Neural progenitor cell (in vitro differentiated cells): ENCODE data around the gene BICRAL. TPM values are rescaled to one million over a fixed set of nuclear protein-coding genes. Genes with fewer than 3 reads are reported as not detected.
A peak's percentile ranks its signal among the peaks of the same experiment; 100 is the strongest.

Experiments
- DNase-seq: peaks from one replicate; pipeline ENCODE4 v3.0.0-alpha.2; 2016; ENCODE audit warnings: low spot score
- H2AFZ ChIP-seq: fragments of 200-600 bp; sonication (generic); replicated peaks from 2 replicates; pipeline ENCODE4 v1.6.1; 2016; ENCODE audit warnings: antibody characterized with exemption
- H3F3A ChIP-seq: fragments of 200-600 bp; sonication (generic); 2 replicates; pipeline ENCODE4 v1.6.1; 2016; ENCODE audit warnings: antibody characterized with exemption, low read depth
- H3K27ac ChIP-seq: fragments of 200-600 bp; sonication (generic); 2 replicates; pipeline ENCODE4 v1.5.1; 2016; ENCODE audit warnings: mild to moderate bottlenecking
- H3K27me3 ChIP-seq: fragments of 200-600 bp; sonication (generic); 2 replicates; pipeline ENCODE4 v1.6.1; 2016; ENCODE audit warnings: mild to moderate bottlenecking, moderate library complexity
- H3K36me3 ChIP-seq: fragments of 200-600 bp; sonication (generic); 2 replicates; pipeline ENCODE4 v1.5.1; 2016
- H3K4me1 ChIP-seq: fragments of 200-600 bp; sonication (generic); 2 replicates; pipeline ENCODE4 v1.6.1; 2016; ENCODE audit warnings: mixed run types
- H3K4me2 ChIP-seq: fragments of 200-600 bp; sonication (generic); 2 replicates; pipeline ENCODE4 v1.6.1; 2016
- H3K4me3 ChIP-seq: fragments of 200-600 bp; sonication (generic); 2 replicates; pipeline ENCODE4 v1.5.1; 2016
- H3K79me2 ChIP-seq: fragments of 200-600 bp; sonication (generic); 2 replicates; pipeline ENCODE4 v1.6.1; 2016; ENCODE audit warnings: low read depth
- H3K9ac ChIP-seq: fragments of 200-600 bp; sonication (generic); 2 replicates; pipeline ENCODE4 v1.6.1; 2016
- H3K9me3 ChIP-seq: fragments of 200-600 bp; sonication (generic); 2 replicates; pipeline ENCODE4 v1.5.1; 2016; ENCODE audit warnings: low read depth
- H4K20me1 ChIP-seq: fragments of 200-600 bp; sonication (generic); 2 replicates; pipeline ENCODE4 v1.6.1; 2016; ENCODE audit warnings: low read depth
- H3K27ac Mint-ChIP-seq: 3 replicates; pipeline ENCODE4 v1.8.0; 2021; ENCODE audit warnings: mixed read lengths
- H3K27me3 Mint-ChIP-seq: 2 replicates; pipeline ENCODE4 v1.8.0; 2022; ENCODE audit warnings: low read depth, mild to moderate bottlenecking, inconsistent platforms, moderate library complexity, mixed read lengths; ENCODE audit not compliant: insufficient read depth
- H3K36me3 Mint-ChIP-seq: 3 replicates; pipeline ENCODE4 v1.8.0; 2021; ENCODE audit warnings: mixed read lengths
- H3K4me1 Mint-ChIP-seq: 3 replicates; pipeline ENCODE4 v1.8.0; 2021; ENCODE audit warnings: mixed read lengths
- H3K4me3 Mint-ChIP-seq: 3 replicates; pipeline ENCODE4 v1.8.0; 2021; ENCODE audit warnings: mild to moderate bottlenecking, moderate library complexity, mixed read lengths
- H3K9me3 Mint-ChIP-seq: 3 replicates; pipeline ENCODE4 v1.8.0; 2020; ENCODE audit warnings: mixed read lengths
- CTCF ChIP-seq: fragments of 200-600 bp; sonication (generic); IDR thresholded peaks from 2 replicates; pipeline ENCODE4 v1.5.1; 2017; ENCODE audit warnings: antibody characterized with exemption, mild to moderate bottlenecking
- EZH2 ChIP-seq: fragments of 200-600 bp; sonication (generic); IDR thresholded peaks from 2 replicates; pipeline ENCODE4 v1.6.1; 2017; ENCODE audit warnings: antibody characterized with exemption, mild to moderate bottlenecking, moderate library complexity
- EZH2phosphoT487 ChIP-seq: fragments of 200-600 bp; sonication (generic); IDR thresholded peaks from 2 replicates; pipeline ENCODE4 v1.6.1; 2017; ENCODE audit warnings: antibody characterized with exemption
- total RNA-seq: library from RNA; depleted of rRNA; stranded (reverse); fragments of >200 nt; gene quantifications from 2 replicates; pipeline ENCODE4 v1.2.3, GENCODE V29; 2015; ENCODE audit warnings: low replicate concordance

BICRAL gene
- total RNA-seq, 1 donor from 2014 or later, result 8.6 TPM

- TF ChIP-seq EZH2 (no peak), CTCF (no peak), EZH2phosphoT487 (no peak)
- H3K4me2 ChIP-seq, result no peak overlapping the region
- no peaks in the 10 kb centered on the region for H3F3A ChIP-seq
- no peak overlapping the region for H2AFZ ChIP-seq
- Mint-ChIP-seq H3K4me1 (no peaks in the 10 kb centered on the region), H3K36me3 (no peaks in the 10 kb centered on the region), H3K27ac (peak overlapping the region; percentile 74), H3K4me3 (no peak overlapping the region), H3K9me3 (no peaks in the 10 kb centered on the region), H3K27me3 (no peaks in the 10 kb centered on the region)
- H3K4me1 ChIP-seq, result no peaks in the 10 kb centered on the region
- H4K20me1 ChIP-seq, result no peaks in the 10 kb centered on the region
- no peaks in the 10 kb centered on the region for H3K36me3 ChIP-seq
- H3K27me3 ChIP-seq, result no peaks in the 10 kb centered on the region
- H3K9ac ChIP-seq, result no peak overlapping the region
- H3K79me2 ChIP-seq, result no peaks in the 10 kb centered on the region
- no peaks in the 10 kb centered on the region for H3K9me3 ChIP-seq
- no peak for DNase-seq
- H3K27ac ChIP-seq, result no peak overlapping the region
- H3K4me3 ChIP-seq, result no peak overlapping the region
These were observed 69.7 kb downstream of the BICRAL start for GRCh38 chr6:42851599-42851998.

- no peak for TF ChIP-seq EZH2
- TF ChIP-seq EZH2phosphoT487, result no peak
- no peak for TF ChIP-seq CTCF
- Histone ChIP-seq H3K9ac (no peak overlapping the region), H3K4me3 (no peak overlapping the region), H3K4me2 (no peak overlapping the region), H4K20me1 (no peaks in the 10 kb centered on the region), H3K79me2 (no peaks in the 10 kb centered on the region), H2AFZ (no peak overlapping the region), H3K27ac (no peak overlapping the region), H3K27me3 (no peaks in the 10 kb centered on the region), H3K9me3 (no peaks in the 10 kb centered on the region), H3K4me1 (no peaks in the 10 kb centered on the region), H3K36me3 (no peaks in the 10 kb centered on the region), H3F3A (no peaks in the 10 kb centered on the region)
- Mint-ChIP-seq H3K36me3 (peaks cover 25% of the 10 kb centered on the region), H3K27me3 (peaks cover 4% of the 10 kb centered on the region), H3K27ac (no peak overlapping the region), H3K4me3 (no peak overlapping the region), H3K4me1 (no peaks in the 10 kb centered on the region), H3K9me3 (no peaks in the 10 kb centered on the region)
- no peak for DNase-seq
These were observed 78.2 kb downstream of the BICRAL start for GRCh38 chr6:42860036-42860435.

- Histone ChIP-seq H3F3A (no peaks in the 10 kb centered on the region), H3K4me3 (no peak overlapping the region), H3K36me3 (no peaks in the 10 kb centered on the region), H3K79me2 (no peaks in the 10 kb centered on the region), H3K9ac (no peak overlapping the region), H3K27me3 (no peaks in the 10 kb centered on the region), H3K9me3 (no peaks in the 10 kb centered on the region), H3K27ac (no peak overlapping the region), H3K4me1 (no peaks in the 10 kb centered on the region), H4K20me1 (no peaks in the 10 kb centered on the region), H2AFZ (no peak overlapping the region), H3K4me2 (no peak overlapping the region)
- Mint-ChIP-seq H3K27me3 (peaks cover 4% of the 10 kb centered on the region), H3K9me3 (no peaks in the 10 kb centered on the region), H3K27ac (no peak overlapping the region), H3K4me1 (no peaks in the 10 kb centered on the region), H3K36me3 (peaks cover 25% of the 10 kb centered on the region), H3K4me3 (no peak overlapping the region)
- no peak for DNase-seq
- no peak for TF ChIP-seq CTCF
- no peak for TF ChIP-seq EZH2phosphoT487
- TF ChIP-seq EZH2, result no peak
These were observed 78.6 kb downstream of the BICRAL start for GRCh38 chr6:42860481-42860880.

GRCh38 chr6:42864602-42865001 lies 82.8 kb downstream of the BICRAL start:
- Histone ChIP-seq H2AFZ (no peak overlapping the region), H3K4me1 (no peaks in the 10 kb centered on the region), H3K9ac (no peak overlapping the region), H3F3A (no peaks in the 10 kb centered on the region), H3K27ac (no peak overlapping the region), H3K4me2 (no peak overlapping the region), H3K9me3 (no peaks in the 10 kb centered on the region), H3K79me2 (no peaks in the 10 kb centered on the region), H3K36me3 (no peaks in the 10 kb centered on the region), H3K4me3 (no peak overlapping the region), H4K20me1 (no peaks in the 10 kb centered on the region), H3K27me3 (no peaks in the 10 kb centered on the region)
- TF ChIP-seq CTCF, result no peak
- TF ChIP-seq EZH2phosphoT487, result no peak
- TF ChIP-seq EZH2, result no peak
- H3K9me3 Mint-ChIP-seq, result no peaks in the 10 kb centered on the region
- no peak for DNase-seq
- no peak overlapping the region for H3K4me3 Mint-ChIP-seq
- H3K27ac Mint-ChIP-seq, result peak overlapping the region; percentile 13
- H3K27me3 Mint-ChIP-seq, result peaks cover 4% of the 10 kb centered on the region
- H3K36me3 Mint-ChIP-seq, result peaks cover 17% of the 10 kb centered on the region
- H3K4me1 Mint-ChIP-seq, result no peaks in the 10 kb centered on the region
